ENCODE measurements around the gene SRPX2. TPM values are rescaled to one million over a fixed set of nuclear protein-coding genes. Genes with fewer than 3 reads are reported as not detected.
A peak's percentile ranks its signal among the peaks of the same experiment; 100 is the strongest.

SRPX2 gene
- total RNA-seq, result not detected
- total RNA-seq, result 0 reads per million in 2 donors

- no peak for ATAC-seq
- peaks cover 7% of the 10 kb centered on the region for H3K36me3 Mint-ChIP-seq (ENCODE audit: low read depth)
- no peaks in the 10 kb centered on the region for H3K9me3 ChIP-seq (ENCODE audit: control insufficient read depth, low read length, poor library complexity, severe bottlenecking)
- peaks cover 32% of the 10 kb centered on the region for H3K27me3 Mint-ChIP-seq
- no peaks in the 10 kb centered on the region for H3K4me1 Mint-ChIP-seq
- H3K4me3 Mint-ChIP-seq, result no peak within 1 kb of the TSS
- DNase-seq, result no peak
- no peak within 1 kb of the TSS for H3K27ac Mint-ChIP-seq
Observed at GRCh38 chrX:100643956-100644860, at the start of gene SRPX2. SRPX2 (plus strand) TSS chrX:100644199; CDS start chrX:100646323, 2,124 bp downstream.

- no peaks in the 10 kb centered on the region for H3K36me3 Mint-ChIP-seq (ENCODE audit: low read depth)
- H3K4me3 Mint-ChIP-seq, result no peak overlapping the region
- H3K27ac Mint-ChIP-seq, result no peak overlapping the region
- ATAC-seq (no peak), DNase-seq (no peak)
- no peaks in the 10 kb centered on the region for H3K4me1 Mint-ChIP-seq
- H3K9me3 ChIP-seq (ENCODE audit: control insufficient read depth, low read length, poor library complexity, severe bottlenecking), result no peaks in the 10 kb centered on the region
- H3K27me3 Mint-ChIP-seq, result peaks cover 4% of the 10 kb centered on the region
Observed at GRCh38 chrX:100596601-100597000, 47.4 kb upstream of the SRPX2 start.

- Mint-ChIP-seq H3K27ac (no peak overlapping the region), H3K4me1 (peaks cover 4% of the 10 kb centered on the region), H3K27me3 (peaks cover 10% of the 10 kb centered on the region), H3K36me3 (ENCODE audit: low read depth) (peaks cover 3% of the 10 kb centered on the region), H3K4me3 (no peak overlapping the region)
- no peaks in the 10 kb centered on the region for H3K9me3 ChIP-seq (ENCODE audit: control insufficient read depth, low read length, poor library complexity, severe bottlenecking)
- DNase-seq (no peak), ATAC-seq (no peak)
Observed at GRCh38 chrX:100599456-100599855, 44.5 kb upstream of the SRPX2 start.

- ATAC-seq (no peak), DNase-seq (no peak)
- H3K4me3 Mint-ChIP-seq, result no peak overlapping the region
- H3K9me3 ChIP-seq (ENCODE audit: control insufficient read depth, low read length, poor library complexity, severe bottlenecking), result no peaks in the 10 kb centered on the region
- no peak overlapping the region for H3K27ac Mint-ChIP-seq
- H3K4me1 Mint-ChIP-seq, result peaks cover 4% of the 10 kb centered on the region
- H3K36me3 Mint-ChIP-seq (ENCODE audit: low read depth), result peaks cover 3% of the 10 kb centered on the region
- peaks cover 10% of the 10 kb centered on the region for H3K27me3 Mint-ChIP-seq
Observed at GRCh38 chrX:100600340-100600739, 43.7 kb upstream of the SRPX2 start.

- Mint-ChIP-seq H3K36me3 (ENCODE audit: low read depth) (peaks cover 3% of the 10 kb centered on the region), H3K27ac (no peak overlapping the region), H3K4me1 (peaks cover 4% of the 10 kb centered on the region), H3K4me3 (no peak overlapping the region), H3K27me3 (peaks cover 6% of the 10 kb centered on the region)
- DNase-seq (no peak), ATAC-seq (no peak)
- H3K9me3 ChIP-seq (ENCODE audit: control insufficient read depth, low read length, poor library complexity, severe bottlenecking), result no peaks in the 10 kb centered on the region
Observed at GRCh38 chrX:100600758-100601157, 43.2 kb upstream of the SRPX2 start.

- H3K4me3 Mint-ChIP-seq, result no peak overlapping the region
- H3K36me3 Mint-ChIP-seq (ENCODE audit: low read depth), result peaks cover 3% of the 10 kb centered on the region
- H3K27me3 Mint-ChIP-seq, result peaks cover 6% of the 10 kb centered on the region
Observed at GRCh38 chrX:100606753-100607152, 37.2 kb upstream of the SRPX2 start.

GRCh38 chrX:100609591-100609990 is 34.4 kb upstream of the SRPX2 start:
- no peak overlapping the region for H3K27ac Mint-ChIP-seq
- H3K9me3 ChIP-seq (ENCODE audit: control insufficient read depth, low read length, poor library complexity, severe bottlenecking), result no peaks in the 10 kb centered on the region
- H3K4me3 Mint-ChIP-seq, result no peak overlapping the region
- no peak for ATAC-seq
- no peak for DNase-seq
- H3K4me1 Mint-ChIP-seq, result peaks cover 3% of the 10 kb centered on the region
- H3K36me3 Mint-ChIP-seq (ENCODE audit: low read depth), result no peaks in the 10 kb centered on the region
- no peaks in the 10 kb centered on the region for H3K27me3 Mint-ChIP-seq

More at GRCh38 chrX:100606753-100607152, 37.2 kb upstream of the SRPX2 start:
- no peak for DNase-seq
- peak; percentile 37 for ATAC-seq
- Mint-ChIP-seq H3K27ac (no peak overlapping the region), H3K4me1 (peaks cover 8% of the 10 kb centered on the region)
- H3K9me3 ChIP-seq (ENCODE audit: control insufficient read depth, low read length, poor library complexity, severe bottlenecking), result no peaks in the 10 kb centered on the region

- no peaks in the 10 kb centered on the region for H3K36me3 Mint-ChIP-seq (ENCODE audit: low read depth)
- ATAC-seq, result no peak
- H3K9me3 ChIP-seq (ENCODE audit: control insufficient read depth, low read length, poor library complexity, severe bottlenecking), result no peaks in the 10 kb centered on the region
- no peaks in the 10 kb centered on the region for H3K4me1 Mint-ChIP-seq
- no peaks in the 10 kb centered on the region for H3K27me3 Mint-ChIP-seq
- no peak overlapping the region for H3K4me3 Mint-ChIP-seq
- no peak for DNase-seq
- H3K27ac Mint-ChIP-seq, result no peak overlapping the region
Observed at GRCh38 chrX:100611951-100612350, 32.0 kb upstream of the SRPX2 start.

GRCh38 chrX:100615005-100615404 is 29.0 kb upstream of the SRPX2 start:
- no peaks in the 10 kb centered on the region for H3K9me3 ChIP-seq (ENCODE audit: control insufficient read depth, low read length, poor library complexity, severe bottlenecking)
- no peak overlapping the region for H3K27ac Mint-ChIP-seq
- H3K4me3 Mint-ChIP-seq, result no peak overlapping the region
- peaks cover 6% of the 10 kb centered on the region for H3K4me1 Mint-ChIP-seq
- no peaks in the 10 kb centered on the region for H3K27me3 Mint-ChIP-seq
- ATAC-seq, result peak; percentile 87
- H3K36me3 Mint-ChIP-seq (ENCODE audit: low read depth), result no peaks in the 10 kb centered on the region
- DNase-seq, result no peak

- DNase-seq (no peak), ATAC-seq (no peak)
- Mint-ChIP-seq H3K4me3 (no peak overlapping the region), H3K27me3 (no peaks in the 10 kb centered on the region), H3K27ac (no peak overlapping the region), H3K36me3 (ENCODE audit: low read depth) (no peaks in the 10 kb centered on the region), H3K4me1 (peaks cover 8% of the 10 kb centered on the region)
- no peaks in the 10 kb centered on the region for H3K9me3 ChIP-seq (ENCODE audit: control insufficient read depth, low read length, poor library complexity, severe bottlenecking)
Observed at GRCh38 chrX:100623001-100623400, 21.0 kb upstream of the SRPX2 start.

GRCh38 chrX:100625985-100626491 is 18.0 kb upstream of the SRPX2 start:
- H3K27ac Mint-ChIP-seq, result no peak overlapping the region
- ATAC-seq, result peak; percentile 30
- no peaks in the 10 kb centered on the region for H3K27me3 Mint-ChIP-seq
- H3K4me3 Mint-ChIP-seq, result peak overlapping the region; percentile 65
- peaks cover 8% of the 10 kb centered on the region for H3K4me1 Mint-ChIP-seq
- no peaks in the 10 kb centered on the region for H3K9me3 ChIP-seq (ENCODE audit: control insufficient read depth, low read length, poor library complexity, severe bottlenecking)
- H3K36me3 Mint-ChIP-seq (ENCODE audit: low read depth), result no peaks in the 10 kb centered on the region
- DNase-seq, result no peak

- H3K36me3 Mint-ChIP-seq (ENCODE audit: low read depth), result peaks cover 4% of the 10 kb centered on the region
- no peak overlapping the region for H3K4me3 Mint-ChIP-seq
- no peak overlapping the region for H3K27ac Mint-ChIP-seq
- peaks cover 6% of the 10 kb centered on the region for H3K4me1 Mint-ChIP-seq
- no peak for DNase-seq
- peaks cover 7% of the 10 kb centered on the region for H3K27me3 Mint-ChIP-seq
- no peak for ATAC-seq
- no peaks in the 10 kb centered on the region for H3K9me3 ChIP-seq (ENCODE audit: control insufficient read depth, low read length, poor library complexity, severe bottlenecking)
Observed at GRCh38 chrX:100635040-100635439, 9.0 kb upstream of the SRPX2 start.

- peaks cover 7% of the 10 kb centered on the region for H3K27me3 Mint-ChIP-seq
- H3K9me3 ChIP-seq (ENCODE audit: control insufficient read depth, low read length, poor library complexity, severe bottlenecking), result no peaks in the 10 kb centered on the region
- H3K4me3 Mint-ChIP-seq, result peak overlapping the region; percentile 94
- H3K36me3 Mint-ChIP-seq (ENCODE audit: low read depth), result peaks cover 4% of the 10 kb centered on the region
- DNase-seq, result no peak
- peak overlapping the region; percentile 34 for H3K27ac Mint-ChIP-seq
- H3K4me1 Mint-ChIP-seq, result peaks cover 6% of the 10 kb centered on the region
- ATAC-seq, result no peak
Observed at GRCh38 chrX:100635989-100636320, 8.0 kb upstream of the SRPX2 start.

Data from T-helper 17 cell (primary cell).